Effector memory CD4-positive, alpha-beta T cell (primary cell): ENCODE data around the gene TXNDC11.

Experiments used
- DNase-seq, 3 donors: peaks; one replicate each; pipeline ENCODE4 v3.0.0-alpha.2; 2020
- H3K27ac ChIP-seq: 2 replicates; pipeline ENCODE4 v1.7.0; 2013; ENCODE audit warnings: mild to moderate bottlenecking, low read length, moderate library complexity; ENCODE audit not compliant: insufficient read depth, poor library complexity, severe bottlenecking
- H3K27me3 ChIP-seq: replicated peaks from 2 replicates; pipeline ENCODE4 v1.7.0; 2013; ENCODE audit warnings: mild to moderate bottlenecking, low read length; ENCODE audit not compliant: insufficient read depth, control insufficient read depth, poor library complexity, severe bottlenecking
- H3K36me3 ChIP-seq: 2 replicates; pipeline ENCODE4 v1.7.0; 2013; ENCODE audit warnings: mild to moderate bottlenecking, low read length, moderate library complexity; ENCODE audit not compliant: control insufficient read depth, insufficient read depth
- H3K4me1 ChIP-seq: 2 replicates; pipeline ENCODE4 v1.7.0; 2013; ENCODE audit warnings: low read length, mild to moderate bottlenecking; ENCODE audit not compliant: control insufficient read depth, insufficient read depth, poor library complexity, severe bottlenecking
- H3K4me3 ChIP-seq: 2 replicates; pipeline ENCODE4 v1.7.0; 2013; ENCODE audit warnings: low read length, low read depth, mild to moderate bottlenecking; ENCODE audit not compliant: insufficient read depth, poor library complexity, severe bottlenecking
- H3K9me3 ChIP-seq: 2 replicates; pipeline ENCODE4 v1.7.0; 2013; ENCODE audit warnings: mild to moderate bottlenecking, low read length, moderate library complexity; ENCODE audit not compliant: control insufficient read depth

TXNDC11 gene

DNA sequence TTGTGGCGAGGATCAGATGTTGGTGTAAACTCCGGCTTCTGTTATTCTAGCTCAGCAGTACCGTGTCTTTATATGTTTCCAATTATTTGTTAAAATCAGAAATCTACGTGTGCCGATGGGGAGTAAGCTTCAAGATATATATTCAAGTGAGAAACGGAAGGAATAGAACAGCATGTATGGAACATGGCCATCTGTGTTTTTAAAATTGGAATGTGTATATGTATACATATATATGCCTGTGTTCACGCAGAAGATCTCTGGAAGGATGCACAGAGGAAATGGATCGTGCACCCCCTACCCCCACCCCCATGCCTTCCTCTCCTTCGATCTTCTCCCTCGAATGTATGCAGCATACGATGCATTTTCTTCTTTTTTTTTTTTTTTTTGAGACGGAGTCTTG is 82.1 kb downstream of the TXNDC11 start:
- peaks cover 13% of the 10 kb centered on the region for H3K4me1 ChIP-seq
- H3K27ac ChIP-seq: no peak overlapping the region
- H3K27me3 ChIP-seq: no peaks in the 10 kb centered on the region
- DNase-seq: no peak
- H3K9me3 ChIP-seq: no peaks in the 10 kb centered on the region
- no peak overlapping the region for H3K4me3 ChIP-seq
- H3K36me3 ChIP-seq: no peaks in the 10 kb centered on the region

DNA sequence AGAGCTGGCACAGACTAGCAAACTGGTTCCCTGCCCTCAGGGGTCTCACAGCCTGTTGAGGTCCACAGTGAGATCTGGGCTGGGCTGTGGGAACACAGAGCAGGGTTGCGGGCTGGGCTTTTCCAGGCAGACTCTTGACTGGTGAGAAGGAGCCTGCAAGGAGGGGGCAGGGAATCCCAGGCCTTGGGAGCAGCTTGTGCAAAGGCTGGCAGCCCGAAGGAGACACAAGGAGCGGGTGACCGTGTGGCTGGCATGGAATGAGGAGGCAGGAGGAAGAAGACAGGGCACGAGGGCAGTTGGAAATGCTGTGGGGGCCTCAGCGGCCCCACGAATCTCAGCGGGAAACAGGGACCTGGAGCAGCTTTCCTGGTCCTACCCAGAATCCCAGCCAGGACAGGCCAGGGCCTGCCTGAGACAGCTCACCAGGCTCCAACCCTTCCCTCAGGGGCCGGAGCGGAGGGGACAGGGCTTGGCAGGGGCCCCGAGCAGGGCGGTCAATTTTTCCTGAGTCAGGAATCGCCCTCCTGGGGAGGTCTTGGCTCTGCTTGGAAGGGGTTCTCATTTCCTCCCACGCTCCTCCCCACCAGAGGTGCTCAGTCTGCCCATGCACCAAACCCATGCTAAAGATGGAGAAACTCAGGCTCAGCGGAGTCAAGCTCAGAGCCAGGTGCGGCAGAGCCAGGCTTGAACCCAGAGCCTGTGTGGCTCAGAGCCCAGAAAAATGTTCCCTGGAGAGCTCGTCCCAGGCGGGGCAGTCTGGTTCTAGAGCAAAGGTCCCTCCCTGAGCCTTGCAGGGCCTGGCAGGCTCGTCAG is 83.6 kb downstream of the TXNDC11 start:
- H3K4me3 ChIP-seq: no peak overlapping the region
- H3K36me3 ChIP-seq: no peaks in the 10 kb centered on the region
- no peak for DNase-seq
- no peaks in the 10 kb centered on the region for H3K9me3 ChIP-seq
- H3K27ac ChIP-seq: no peak overlapping the region
- H3K27me3 ChIP-seq: no peaks in the 10 kb centered on the region
- H3K4me1 ChIP-seq: peaks cover 7% of the 10 kb centered on the region

DNA sequence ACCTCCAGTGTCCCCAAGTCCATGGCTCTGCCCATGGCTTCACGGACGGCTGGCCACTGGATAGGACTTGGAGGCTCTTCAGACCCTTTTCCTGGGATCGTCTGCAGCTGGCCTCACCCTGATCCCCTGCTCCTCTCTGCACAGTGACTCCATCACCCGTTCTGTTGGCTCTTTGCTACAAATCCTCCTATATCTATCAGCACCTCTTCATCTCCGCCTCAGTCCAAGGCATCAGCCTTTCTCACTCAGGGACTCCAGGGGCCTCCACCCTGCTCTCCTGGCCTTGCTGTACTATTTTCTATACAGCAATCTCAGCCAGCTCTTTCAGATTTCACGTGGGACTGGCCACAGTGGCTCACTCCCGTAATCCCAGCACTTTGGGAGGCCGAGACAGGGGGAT is 85.1 kb downstream of the TXNDC11 start:
- no peaks in the 10 kb centered on the region for H3K36me3 ChIP-seq
- no peak overlapping the region for H3K4me3 ChIP-seq
- H3K27ac ChIP-seq: no peak overlapping the region
- no peak for DNase-seq
- no peaks in the 10 kb centered on the region for H3K9me3 ChIP-seq
- no peaks in the 10 kb centered on the region for H3K27me3 ChIP-seq
- H3K4me1 ChIP-seq: peaks cover 8% of the 10 kb centered on the region

DNA sequence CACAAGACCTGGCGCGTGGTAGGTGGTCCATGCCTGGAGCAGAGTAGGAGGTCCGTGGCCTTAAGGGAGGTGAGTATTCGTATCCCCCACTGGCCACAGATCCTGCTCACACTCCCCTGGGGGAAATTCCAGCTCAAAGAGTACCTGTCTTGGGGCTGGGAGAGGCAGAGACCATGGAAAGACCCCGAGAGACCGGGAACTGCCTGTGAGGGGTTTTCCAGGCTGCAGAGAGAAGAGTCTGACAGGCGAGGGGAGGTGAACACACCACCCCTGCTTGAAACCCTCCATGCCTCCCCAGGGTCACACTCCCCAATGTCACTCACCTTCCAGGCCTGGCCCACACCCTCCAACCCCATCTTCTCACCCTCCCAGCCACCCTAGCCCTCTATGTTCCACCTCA is 87.0 kb downstream of the TXNDC11 start:
- peaks cover 8% of the 10 kb centered on the region for H3K4me1 ChIP-seq
- H3K36me3 ChIP-seq: no peaks in the 10 kb centered on the region
- no peak overlapping the region for H3K4me3 ChIP-seq
- no peaks in the 10 kb centered on the region for H3K27me3 ChIP-seq
- no peak for DNase-seq
- no peak overlapping the region for H3K27ac ChIP-seq
- no peaks in the 10 kb centered on the region for H3K9me3 ChIP-seq

DNA sequence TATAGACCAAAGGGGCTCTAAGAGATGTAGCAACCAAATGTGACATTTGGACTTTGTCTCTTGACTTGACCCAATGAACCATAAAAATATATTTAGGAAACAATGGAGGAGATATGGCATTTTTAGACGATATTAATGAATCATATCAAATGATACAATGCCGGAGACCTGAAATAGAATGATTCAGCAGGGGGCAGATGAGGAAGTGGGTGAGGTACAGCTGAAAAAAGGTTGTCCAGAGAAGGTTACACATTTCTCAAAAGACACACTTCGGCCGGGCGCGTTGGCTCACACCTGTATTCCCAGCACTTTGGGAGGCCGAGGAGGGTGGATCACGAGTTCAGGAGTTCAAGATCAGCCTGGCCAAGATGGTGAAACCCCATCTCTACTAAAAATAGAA is 90.9 kb downstream of the TXNDC11 start:
- H3K4me1 ChIP-seq: peaks cover 8% of the 10 kb centered on the region
- no peak overlapping the region for H3K27ac ChIP-seq
- no peaks in the 10 kb centered on the region for H3K27me3 ChIP-seq
- H3K9me3 ChIP-seq: no peaks in the 10 kb centered on the region
- DNase-seq: no peak
- H3K36me3 ChIP-seq: no peaks in the 10 kb centered on the region
- H3K4me3 ChIP-seq: no peak overlapping the region

DNA sequence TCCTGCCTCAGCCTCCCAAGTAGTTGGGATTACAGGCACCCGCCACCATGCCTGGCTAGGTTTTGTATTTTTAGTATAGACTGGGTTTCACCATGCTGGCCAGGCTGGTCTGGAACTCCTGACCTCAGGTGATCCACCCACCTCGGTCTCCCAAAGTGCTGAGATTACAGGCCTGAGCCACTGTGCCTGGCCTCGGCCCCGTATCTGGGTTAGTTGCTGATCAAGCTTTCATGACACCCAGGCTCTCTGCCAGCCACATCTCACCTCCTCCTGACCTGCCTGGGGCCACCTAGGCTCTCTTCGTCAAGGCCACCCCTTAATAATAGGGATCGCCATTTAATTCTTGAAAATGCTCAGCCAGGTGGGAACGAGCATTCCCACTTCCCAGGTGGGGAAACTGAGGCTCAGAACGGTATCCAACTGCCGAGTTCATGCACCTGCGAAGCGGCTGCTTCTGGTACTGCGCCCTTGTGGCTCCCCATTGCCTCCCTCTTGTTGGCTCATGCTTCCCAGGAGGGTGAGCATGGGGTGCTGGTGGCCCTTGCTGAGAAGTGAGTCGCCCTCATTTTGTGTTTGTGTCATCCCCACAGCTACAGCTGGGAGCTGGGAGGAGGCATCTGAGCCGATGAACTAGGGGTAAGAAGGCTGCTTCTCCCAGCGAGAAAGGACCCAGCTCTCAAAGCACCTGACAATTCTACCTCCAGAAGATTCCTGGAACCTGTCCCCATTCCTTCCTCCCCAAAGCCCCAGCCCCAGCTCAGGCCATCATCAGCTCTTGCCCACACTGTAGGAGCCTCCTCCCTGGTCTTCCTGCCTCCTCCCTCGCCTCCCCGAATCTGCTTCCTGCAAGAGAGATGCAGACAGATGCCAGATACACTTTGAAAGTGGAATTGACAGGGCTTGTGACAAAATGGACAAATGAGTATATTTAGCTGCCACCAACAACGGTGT is 91.7 kb downstream of the TXNDC11 start:
- no peak for DNase-seq
- Histone ChIP-seq H3K27ac (no peak overlapping the region), H3K27me3 (no peaks in the 10 kb centered on the region), H3K4me3 (no peak overlapping the region), H3K36me3 (no peaks in the 10 kb centered on the region), H3K4me1 (peaks cover 8% of the 10 kb centered on the region), H3K9me3 (no peaks in the 10 kb centered on the region)

DNA sequence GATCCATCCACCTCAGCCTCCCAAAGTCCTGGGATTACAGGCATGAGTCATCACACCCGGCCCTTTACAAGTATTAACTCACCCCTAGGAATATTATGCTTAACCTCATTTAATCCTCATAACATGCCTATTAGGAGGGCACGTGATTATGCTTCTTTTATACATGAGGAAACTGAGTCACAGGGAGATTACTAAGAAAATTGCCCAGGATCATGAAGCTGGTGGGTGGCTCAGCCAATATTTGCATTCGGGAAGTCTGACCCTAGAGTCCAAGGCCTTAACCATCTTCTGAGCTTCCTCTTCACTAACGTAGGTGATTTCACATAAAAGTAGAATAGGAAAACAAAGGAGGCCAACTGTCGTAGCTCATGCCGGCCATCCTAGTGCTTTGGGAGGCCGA is 93.4 kb downstream of the TXNDC11 start:
- Histone ChIP-seq H3K27ac (no peak overlapping the region), H3K36me3 (no peaks in the 10 kb centered on the region), H3K9me3 (no peaks in the 10 kb centered on the region), H3K4me1 (peaks cover 2% of the 10 kb centered on the region), H3K27me3 (no peaks in the 10 kb centered on the region), H3K4me3 (no peak overlapping the region)
- DNase-seq: no peak

DNA sequence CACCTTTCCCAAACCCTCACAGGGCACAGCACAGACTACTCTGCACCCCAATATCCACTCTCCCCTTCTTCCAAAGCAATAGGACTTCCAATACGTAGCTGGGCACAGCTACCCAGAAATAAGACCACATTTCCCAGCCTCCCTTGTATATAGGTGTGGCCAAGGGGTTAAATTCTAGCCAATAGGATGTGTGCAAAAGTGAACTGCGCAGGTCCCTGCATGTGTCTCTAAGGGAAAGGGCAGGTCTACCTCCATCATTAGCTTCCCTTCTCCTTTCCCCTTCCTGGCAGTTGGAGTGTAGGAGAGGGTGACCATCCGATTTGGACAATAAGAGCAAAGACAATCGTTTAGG is 99.9 kb downstream of the TXNDC11 start:
- Histone ChIP-seq H3K4me1 (peaks cover 6% of the 10 kb centered on the region), H3K27me3 (no peaks in the 10 kb centered on the region), H3K4me3 (no peak overlapping the region), H3K27ac (no peak overlapping the region), H3K9me3 (no peaks in the 10 kb centered on the region), H3K36me3 (no peaks in the 10 kb centered on the region)
- DNase-seq: no peak

DNA sequence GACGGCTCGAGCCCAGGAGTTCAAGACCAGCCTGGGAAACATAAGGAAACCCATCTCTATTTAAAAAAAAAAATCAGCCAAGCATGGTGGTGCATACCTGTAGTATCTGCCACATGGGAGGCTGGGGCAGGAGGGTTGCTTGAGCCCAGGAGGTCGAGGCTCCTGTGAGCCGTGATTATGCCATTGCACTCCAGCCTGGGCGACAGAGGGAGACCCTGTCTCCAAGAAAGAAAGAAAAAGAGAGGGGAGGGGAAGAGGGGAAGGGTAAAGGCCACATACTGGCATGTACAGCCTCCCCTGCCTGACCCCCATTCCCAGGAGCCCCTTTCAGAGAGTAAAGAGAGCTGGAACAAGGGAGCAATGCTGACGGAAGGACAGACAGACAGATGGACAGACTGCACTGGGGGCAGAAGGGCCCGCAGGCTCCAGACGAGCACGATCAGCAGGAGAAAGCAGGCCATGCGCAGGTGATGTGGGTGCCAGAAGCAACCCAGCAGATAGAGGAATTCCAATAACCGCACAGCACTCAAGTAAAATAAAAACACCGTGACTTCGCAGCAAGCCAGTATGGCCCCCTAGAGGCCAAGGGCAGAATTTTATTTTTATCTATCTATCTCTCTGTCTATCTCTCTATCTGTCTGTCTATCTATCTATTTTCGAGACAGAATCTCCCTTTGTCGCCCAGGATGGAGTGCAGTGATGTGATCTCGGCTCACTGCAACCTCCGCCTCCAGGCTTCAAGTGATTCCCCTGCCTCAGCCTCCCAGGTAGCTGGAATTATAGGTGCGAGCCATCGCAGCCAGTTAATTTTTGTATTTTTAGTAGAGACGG is 101.5 kb downstream of the TXNDC11 start:
- no peak overlapping the region for H3K27ac ChIP-seq
- H3K9me3 ChIP-seq: no peaks in the 10 kb centered on the region
- H3K4me3 ChIP-seq: no peak overlapping the region
- H3K36me3 ChIP-seq: no peaks in the 10 kb centered on the region
- peak in 1 of 3 donors; percentile 13 for DNase-seq
- H3K4me1 ChIP-seq: peaks cover 6% of the 10 kb centered on the region
- no peaks in the 10 kb centered on the region for H3K27me3 ChIP-seq
